HepG2 (cell line): ENCODE measurements around the gene WASHC4. TPM values are rescaled to one million over a fixed set of nuclear protein-coding genes. Genes with fewer than 3 reads are reported as not detected.

Source experiments
- ATAC-seq: fragments of 200-7000 bp; cut with Tn5 transposase; 3 replicates; pipeline ENCODE4 v1.9.1; 2020; ENCODE audit warnings: mild to moderate bottlenecking, moderate library complexity
- BruUV-seq: library from RNA; stranded (reverse); fragments of 400-500 nt; replicated peaks from 2 replicates; lab custom pipeline; 2021; lab: Mats Ljungman, UMichigan
- CTCF ChIA-PET: fragments of 300-600 bp; formaldehyde crosslinking; extraction: SDS; loops from one replicate; lab custom pipeline; 2021; ENCODE audit warnings: low total read pairs, inconsistent platforms, low intra/inter-chr PET ratio; lab: Yijun Ruan, JAX
- POLR2A ChIA-PET: fragments of 350-600 bp; sonication (Branson Sonifier 250); formaldehyde crosslinking; loops from one replicate; lab custom pipeline; 2020; ENCODE audit warnings: antibody characterized with exemption, inconsistent platforms; lab: Yijun Ruan, JAX
- DNase-seq: peaks from one replicate; pipeline ENCODE4 v3.0.0-alpha.2; 2015; ENCODE audit warnings: low spot score
- FAIRE-seq: peaks from 3 replicates; lab custom pipeline; 2011; peaks lifted over from hg19 to GRCh38; lab: Jason Lieb, UNC
- H2AFZ ChIP-seq: one replicate; pipeline ENCODE4 v1.6.1; 2011; ENCODE audit warnings: low read length, inconsistent platforms
- H3K27ac ChIP-seq: fragments of 300-600 bp; 3 replicates; pipeline ENCODE4 v1.8.0; 2011; ENCODE audit warnings: mixed run types, mild to moderate bottlenecking, mixed read lengths, low read length, inconsistent platforms; ENCODE audit not compliant: insufficient read depth; ENCODE audit errors: extremely low read length
- H3K27me3 ChIP-seq, 2 experiments: fragments of 200-600 bp in 1 of 2; 2 replicates in 1 of 2; 3 replicates in 1 of 2; pipeline versions ENCODE4 v1.6.0 to v1.8.0; 2011; ENCODE audit warnings: low read length in 2 of 2, mild to moderate bottlenecking in 2 of 2, moderate library complexity in 2 of 2, inconsistent platforms in 1 of 2; ENCODE audit not compliant: insufficient read depth in 2 of 2, control insufficient read depth in 1 of 2
- H3K36me3 ChIP-seq, 2 experiments: fragments of 200-600 bp in 1 of 2; replicated peaks in 1 of 2; 2 replicates in 1 of 2; 3 replicates in 1 of 2; pipeline versions ENCODE4 v1.5.1 to v1.8.0; 2011; ENCODE audit warnings: low read length in 2 of 2, inconsistent platforms in 1 of 2; ENCODE audit not compliant: insufficient read depth in 2 of 2, control insufficient read depth in 1 of 2
- H3K4me1 ChIP-seq: 2 replicates; pipeline ENCODE4 v1.5.1; 2012; ENCODE audit warnings: low read length, inconsistent platforms; ENCODE audit not compliant: insufficient read depth
- H3K4me2 ChIP-seq: 2 replicates; pipeline ENCODE4 v1.6.0; 2011; ENCODE audit warnings: low read depth, low read length, inconsistent platforms
- H3K4me3 ChIP-seq, 3 experiments: fragments of 200-600 bp in 1 of 3; sonication (generic), shearing (Covaris generic) in 1 of 3; replicated peaks in 1 of 3; 2 replicates each; pipeline ENCODE4 v1.5.1; 2011 to 2016; ENCODE audit warnings: low read length in 3 of 3, inconsistent platforms in 2 of 3, low read depth in 2 of 3, mild to moderate bottlenecking in 2 of 3, control low read depth in 1 of 3, mixed read lengths in 1 of 3; ENCODE audit not compliant: insufficient read depth in 1 of 3
- H3K79me2 ChIP-seq: one replicate; pipeline ENCODE4 v1.6.1; 2011; ENCODE audit warnings: low read length, inconsistent platforms; ENCODE audit not compliant: insufficient read depth
- H3K9ac ChIP-seq: 2 replicates; pipeline ENCODE4 v1.6.0; 2011; ENCODE audit warnings: mild to moderate bottlenecking, low read depth, low read length, inconsistent platforms; ENCODE audit not compliant: insufficient read depth
- H3K9me3 ChIP-seq: 2 replicates; pipeline ENCODE4 v1.5.1; 2012; ENCODE audit warnings: mild to moderate bottlenecking, low read length
- H4K20me1 ChIP-seq: 2 replicates; pipeline ENCODE4 v1.6.0; 2011; ENCODE audit warnings: inconsistent platforms, mild to moderate bottlenecking, low read length, moderate library complexity; ENCODE audit not compliant: insufficient read depth
- DBP ChIP-seq: sonication (generic); formaldehyde crosslinking; IDR thresholded peaks from 2 replicates; pipeline ENCODE4 v1.4.0; 2020; ENCODE audit warnings: missing genetic modification reagents; ENCODE audit errors: not compliant biosample characterization
- GATAD1 ChIP-seq: IDR thresholded peaks from 2 replicates; pipeline ENCODE4 v1.6.1; 2016; ENCODE audit warnings: missing genetic modification reagents, missing compliant biosample characterization
- KLF15 ChIP-seq: sonication (generic); formaldehyde crosslinking; IDR thresholded peaks from 2 replicates; pipeline ENCODE4 v1.8.1; 2023; ENCODE audit warnings: borderline replicate concordance, mild to moderate bottlenecking, inconsistent platforms, missing genetic modification reagents, mixed read lengths
- MAFF ChIP-seq: IDR thresholded peaks from 2 replicates; pipeline ENCODE4 v1.6.1; 2011; ENCODE audit warnings: low read depth, low read length, improper control_type of control experiment
- MAFK ChIP-seq, 2 experiments: IDR thresholded peaks in 1 of 2; conservative IDR thresholded peaks in 1 of 2; 2 replicates each; pipeline ENCODE4 v1.6.1; 2011; ENCODE audit warnings: improper control_type of control experiment in 2 of 2, low read length in 2 of 2
- NFRKB ChIP-seq: fragments of 450-650 bp; IDR thresholded peaks from 2 replicates; pipeline ENCODE4 v1.6.1; 2017
- RARA ChIP-seq: IDR thresholded peaks from 2 replicates; pipeline ENCODE4 v1.6.1; 2016; ENCODE audit warnings: missing genetic modification reagents, missing compliant biosample characterization
- SMAD9 ChIP-seq: sonication (generic); formaldehyde crosslinking; IDR thresholded peaks from 2 replicates; pipeline ENCODE4 v1.5.1; 2020; ENCODE audit warnings: mild to moderate bottlenecking, missing genetic modification reagents
- ZBTB2 ChIP-seq: sonication (generic); formaldehyde crosslinking; IDR thresholded peaks from 2 replicates; pipeline ENCODE4 v1.8.0; 2022; ENCODE audit warnings: low read depth, missing genetic modification reagents
- ZNF326 ChIP-seq: sonication (generic); formaldehyde crosslinking; IDR thresholded peaks from 2 replicates; pipeline ENCODE4 v1.4.0; 2020; ENCODE audit warnings: missing genetic modification reagents, borderline replicate concordance
- ZNF546 ChIP-seq: sonication (generic); formaldehyde crosslinking; conservative IDR thresholded peaks from 2 replicates; pipeline ENCODE4 v1.8.1; 2023; ENCODE audit warnings: mild to moderate bottlenecking, missing genetic modification reagents
- WGBS: methylation state at CpG from one replicate; pipeline ENCODE4 v1.1.6; 2017; ENCODE audit warnings: low lambda C conversion rate; 5-methylcytosine and 5-hydroxymethylcytosine counted together
- in situ Hi-C: cut with HindIII; loops from 2 replicates; pipeline ENCODE4 v1.10.0; 2017; ENCODE audit warnings: low pct_unique_long_range_greater_than_20kb; ENCODE audit not compliant: extremely low pct_ligation_motif_present
- intact Hi-C: fragments of 100-400 bp; cut with micrococcal nuclease; formaldehyde crosslinking; loops from one replicate; pipeline ENCODE4 v1.10.0; 2022; ENCODE audit not compliant: unreplicated experiment
- polyA plus RNA-seq, 8 experiments: library from polyadenylated mRNA; depleted of rRNA in 3 of 8; stranded (reverse) in 7 of 8; unstranded in 1 of 8; fragments of >200 nt; fragmentation: Illumina TruSeq in 4 of 8; extraction: Trizol in 4 of 8; gene quantifications; 2 replicates each; pipeline versions ENCODE4 v1.2.1 to v1.2.3, GENCODE V29; 2011 to 2016; ENCODE audit warnings: low read depth in 4 of 8, missing spikeins in 1 of 8, mixed read lengths in 1 of 8; ENCODE audit not compliant: insufficient read depth in 1 of 8
- total RNA-seq, 5 experiments: library from RNA; depleted of rRNA; stranded (reverse); fragments of >200 nt; fragmentation: Illumina TruSeq; extraction: Trizol; gene quantifications; 2 replicates each; pipeline ENCODE4 v1.2.3, GENCODE V29; 2016; ENCODE audit warnings: low read depth in 1 of 5

The WASHC4 gene
- total and polyA plus RNA-seq, 2 of the 13 experiments (the other 11 are each of a cell fraction or from before 2014, with no cell fraction given), result 21.0 to 36.3 TPM

- WGBS, result 96% methylated on average over 6 of the region's 6 CpGs
- H3K4me3 ChIP-seq, result no peak overlapping the region
- TF ChIP-seq MAFK (conservative IDR thresholded peaks at IDR 0.05 in 1 of 2, IDR thresholded peaks at IDR 0.05 in 1 of 2; ENCODE audit: low read length in 2 of 2) (peak; percentile 81 to 89), SMAD9 (CRISPR knock-in tag) (no peak), ZNF546 (CRISPR knock-in tag) (no peak), RARA (no peak), KLF15 (CRISPR knock-in tag) (no peak), ZBTB2 (CRISPR knock-in tag) (no peak), NFRKB (no peak), GATAD1 (CRISPR knock-in tag) (no peak), MAFF (peak; percentile 82), DBP (CRISPR knock-in tag) (no peak), ZNF326 (CRISPR knock-in tag) (no peak)
- TF ChIP-seq, all 625 proteins: peak for 2
- H3K27me3 ChIP-seq, result no peaks in the 10 kb centered on the region
- no peaks in the 10 kb centered on the region for H3K79me2 ChIP-seq
- POLR2A ChIA-PET, result no interaction called here
- ATAC-seq (no peak), FAIRE-seq (no peak), DNase-seq (no peak)
- no TSS peak for BruUV-seq
- no peak overlapping the region for H3K4me2 ChIP-seq
- H3K36me3 ChIP-seq, result peaks cover 2 to 51% of the 10 kb centered on the region in 2 experiments; a peak in 4 of 5 replicates
- intact Hi-C loops, result no loop called here
- H3K9ac ChIP-seq, result no peak overlapping the region
- no peaks in the 10 kb centered on the region for H3K9me3 ChIP-seq
- in situ Hi-C loops, result no loop called here
- H2AFZ ChIP-seq, result no peak overlapping the region
- CTCF ChIA-PET, result no interaction called here
- H3K27ac ChIP-seq, result no peak overlapping the region
- H4K20me1 ChIP-seq, result no peaks in the 10 kb centered on the region
- no peaks in the 10 kb centered on the region for H3K4me1 ChIP-seq
These were observed 33.9 kb downstream of the WASHC4 start for GRCh38 chr12:105141320-105141922.
